Right lung (tissue), 5 donors: Measurements from ENCODE around the gene GPR141. TPM values are rescaled to one million over a fixed set of nuclear protein-coding genes. Genes with fewer than 3 reads are reported as not detected.
"Not testable (repeated sequence)": the region's sequence is repeated elsewhere in the genome, so short reads cannot be mapped to it uniquely, and the experiment has no call there.

Experiments
- DNase-seq, 2 donors: peaks; one replicate each; pipeline ENCODE4 v3.0.0-alpha.2; 2013
- polyA plus RNA-seq, 5 donors: library from polyadenylated mRNA; unstranded; fragments of 120-200 nt; gene quantifications; one replicate each; pipeline versions ENCODE4 v1.2.1 to v1.2.3, GENCODE V29; 2013; ENCODE audit warnings: inconsistent platforms in 1 of 5, low replicate concordance in 1 of 5; ENCODE audit not compliant: insufficient read length in 5 of 5, insufficient read depth in 1 of 5

GPR141 gene
- polyA plus RNA-seq, 5 donors: 0.39 to 1.4 (median 1.0) TPM

DNA sequence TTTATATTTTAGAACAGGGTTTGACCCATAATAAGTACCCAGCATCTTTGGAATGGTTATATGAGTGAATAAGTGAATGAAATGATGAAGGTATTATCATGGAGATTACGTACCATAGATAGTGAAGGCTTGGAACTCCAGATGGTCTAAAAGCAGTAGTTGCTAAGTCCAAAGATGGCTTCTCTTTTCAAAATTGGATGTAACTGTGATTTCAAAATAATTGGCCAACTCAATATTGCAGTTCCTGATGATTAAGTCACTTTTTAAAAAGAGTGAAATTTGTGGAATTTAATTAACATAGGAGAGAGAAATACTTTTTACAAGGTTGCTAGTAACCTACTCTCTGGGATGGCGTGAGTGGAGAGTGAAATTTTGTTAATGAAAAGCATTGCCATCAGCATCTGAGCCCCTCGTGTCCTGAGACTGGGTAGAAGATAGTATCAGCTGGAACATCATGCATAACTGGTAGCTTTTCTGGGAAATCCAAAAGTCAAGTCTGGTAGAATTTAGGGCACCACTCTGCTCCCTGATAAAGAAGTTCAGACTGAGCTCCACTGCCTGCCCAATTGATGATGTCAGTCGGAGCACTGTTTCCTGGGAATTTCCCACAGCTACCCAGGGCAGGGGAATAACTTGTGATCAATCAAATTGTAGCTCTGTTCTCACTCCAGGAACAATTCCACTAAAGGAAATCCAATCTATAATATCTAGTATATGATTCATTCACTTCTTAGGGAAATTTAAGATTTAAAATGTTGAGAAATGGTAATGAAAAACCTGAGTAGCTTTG lies 3.2 kb downstream of the GPR141 start:
- no peak for DNase-seq

DNA sequence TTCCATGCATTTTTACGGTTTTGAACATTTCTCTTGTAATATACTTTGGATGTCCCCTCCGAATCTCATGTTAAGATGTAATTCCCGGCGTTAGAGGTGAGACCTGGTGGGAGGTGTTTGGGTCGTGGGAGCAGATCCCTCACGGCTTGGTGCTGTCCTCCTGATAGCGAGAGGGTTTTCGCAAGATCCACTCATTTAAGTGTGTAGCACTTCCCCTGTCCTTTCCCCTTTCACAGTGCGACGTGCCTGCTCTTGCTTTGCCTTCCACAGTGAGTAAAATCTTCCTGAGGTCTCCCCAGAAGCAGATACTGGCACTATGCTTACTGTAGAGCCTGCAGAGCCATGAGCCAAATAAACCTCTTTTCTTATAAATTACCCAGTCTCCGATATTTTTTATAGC lies 6.6 kb downstream of the GPR141 start:
- no peak for DNase-seq

DNA sequence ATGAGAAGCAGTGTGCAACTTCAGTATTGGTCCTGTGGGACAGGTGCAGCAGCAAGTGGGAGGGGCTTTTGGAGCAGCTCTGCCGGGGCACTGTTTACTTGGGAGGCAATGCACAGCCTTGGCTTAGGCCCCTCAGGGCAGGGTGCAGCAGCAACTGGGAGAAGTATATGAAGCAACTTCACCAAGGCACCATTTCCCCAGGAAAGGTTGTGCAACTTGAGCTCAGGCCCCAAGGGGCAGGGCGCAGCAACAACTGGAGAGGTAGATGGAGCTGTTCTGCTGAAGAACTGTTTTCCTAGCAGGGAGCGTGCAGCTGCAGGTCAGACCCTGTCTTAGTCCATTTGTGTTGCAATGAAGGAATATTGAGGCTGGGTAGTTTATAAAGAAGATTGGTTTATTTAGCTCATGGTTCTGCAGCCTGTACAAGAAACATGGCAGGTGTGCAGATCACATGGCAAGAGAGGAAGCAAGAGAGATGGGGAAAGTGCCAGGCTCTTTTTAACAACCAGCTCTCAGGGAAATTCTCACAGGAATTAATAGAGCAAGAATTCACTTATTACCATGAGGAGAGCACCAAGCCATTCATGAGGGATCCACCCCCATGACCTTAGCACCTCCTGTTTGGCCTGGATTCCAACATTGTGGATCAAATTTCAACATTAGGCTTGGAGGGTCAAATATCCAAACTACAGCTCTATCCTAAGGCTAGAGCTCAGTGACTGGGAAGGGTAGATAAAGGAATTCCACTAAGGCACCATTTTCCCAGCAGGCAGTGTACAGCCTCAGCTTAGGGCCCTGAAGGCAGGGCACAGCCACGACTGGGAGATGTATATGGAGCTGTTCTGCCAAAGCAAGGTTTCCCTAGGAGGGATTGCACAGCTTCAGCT lies 10.9 kb downstream of the GPR141 start:
- no peak for DNase-seq

DNA sequence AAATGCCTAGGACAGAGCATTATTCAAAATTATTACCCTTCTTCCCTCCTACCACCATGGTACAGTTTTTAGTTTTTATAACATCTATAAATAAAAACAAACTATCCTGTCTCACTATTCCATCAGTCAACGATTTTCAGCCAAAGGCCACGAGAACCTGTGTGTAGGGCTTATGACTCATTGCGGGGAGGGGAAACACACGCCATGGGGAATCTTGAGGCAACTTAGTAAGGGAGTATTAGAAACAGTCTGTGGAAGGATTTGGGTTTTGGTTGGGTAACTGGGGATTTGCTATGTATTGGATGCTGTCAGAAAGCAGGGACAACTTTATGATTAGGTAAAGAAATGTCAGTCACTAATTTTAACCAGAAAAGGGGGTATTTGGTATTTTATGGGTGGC lies 14.7 kb downstream of the GPR141 start:
- no peak for DNase-seq

DNA sequence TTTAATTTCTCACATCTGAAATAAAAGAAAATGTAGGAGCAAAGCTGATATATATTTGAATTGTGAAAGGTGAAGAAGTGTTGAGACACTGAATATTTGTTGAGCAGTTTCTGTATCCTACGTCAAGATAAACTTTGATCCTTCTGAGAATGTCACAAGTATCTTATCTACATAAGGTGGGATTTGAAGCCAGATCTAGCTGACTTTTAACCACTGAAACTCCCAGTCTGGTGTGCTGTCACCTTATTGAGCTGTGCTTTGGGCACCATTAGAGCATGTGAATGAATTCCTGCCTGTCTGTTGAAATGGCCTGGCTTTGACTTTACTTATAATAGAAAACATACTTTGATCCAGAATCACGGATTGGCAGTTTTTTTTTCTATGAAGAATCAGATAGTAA lies 15.2 kb downstream of the GPR141 start:
- DNase-seq: no peak

DNA sequence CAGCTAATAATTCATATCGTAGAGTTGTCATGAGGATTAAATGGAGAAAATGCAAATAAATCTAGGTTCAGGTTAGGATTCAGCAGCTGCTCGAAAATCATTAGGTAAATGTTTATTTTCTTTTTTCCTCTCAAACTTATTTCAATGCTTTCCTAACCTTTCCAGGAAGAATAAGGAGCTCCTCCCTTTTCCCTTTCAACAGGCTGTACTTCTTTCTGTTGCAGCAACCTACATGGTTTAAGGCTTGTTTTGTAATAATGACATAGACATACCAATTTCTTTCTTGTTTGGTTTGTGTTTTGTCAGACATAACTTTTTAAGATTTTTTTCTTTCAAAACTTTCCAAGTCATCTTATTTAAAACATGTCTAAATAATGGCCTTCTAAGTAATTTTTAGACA lies 18.2 kb downstream of the GPR141 start:
- DNase-seq: no peak

DNA sequence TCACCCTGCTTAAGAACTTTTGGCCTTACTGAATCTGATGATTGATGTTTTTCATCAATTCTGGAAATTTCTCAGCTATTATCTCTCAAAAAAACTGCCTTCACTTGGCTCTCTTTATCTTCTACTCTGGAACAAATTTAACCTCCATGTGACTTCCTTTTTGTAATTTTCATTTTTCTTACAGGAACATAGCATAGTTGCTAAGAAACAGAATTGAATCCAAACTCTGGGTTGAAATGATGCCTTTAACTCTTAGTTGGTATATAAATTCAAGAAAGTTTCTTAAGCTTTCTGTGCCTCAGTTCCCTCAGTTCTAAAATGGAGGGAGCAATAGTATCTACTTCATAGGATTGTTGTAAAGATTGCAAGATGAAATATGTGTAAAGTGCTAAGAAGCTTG lies 19.8 kb downstream of the GPR141 start:
- no peak for DNase-seq

DNA sequence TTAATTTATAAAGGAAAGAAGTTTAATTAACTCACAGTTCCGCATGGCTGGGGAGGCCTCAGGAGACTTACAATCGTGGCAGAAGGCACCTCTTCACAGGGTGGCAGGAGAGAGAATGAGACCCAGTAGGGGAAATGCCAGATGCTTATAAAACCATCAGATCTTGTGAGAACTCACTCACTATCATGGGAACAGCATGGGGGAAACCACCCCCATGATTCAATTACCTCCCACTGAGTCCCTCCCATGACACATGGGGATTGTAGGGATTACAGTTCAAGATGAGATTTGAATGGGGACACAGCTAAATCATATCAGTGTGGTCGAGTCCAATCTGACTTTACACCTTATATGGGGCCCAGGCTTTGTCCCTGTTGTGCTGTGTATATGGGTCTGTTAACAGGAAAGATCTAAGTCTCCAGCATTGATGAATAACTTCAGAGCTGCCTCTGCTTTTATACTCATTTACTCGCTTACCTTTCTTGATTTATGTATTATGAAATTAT lies 20.8 kb downstream of the GPR141 start:
- not testable (repeated sequence) for DNase-seq

DNA sequence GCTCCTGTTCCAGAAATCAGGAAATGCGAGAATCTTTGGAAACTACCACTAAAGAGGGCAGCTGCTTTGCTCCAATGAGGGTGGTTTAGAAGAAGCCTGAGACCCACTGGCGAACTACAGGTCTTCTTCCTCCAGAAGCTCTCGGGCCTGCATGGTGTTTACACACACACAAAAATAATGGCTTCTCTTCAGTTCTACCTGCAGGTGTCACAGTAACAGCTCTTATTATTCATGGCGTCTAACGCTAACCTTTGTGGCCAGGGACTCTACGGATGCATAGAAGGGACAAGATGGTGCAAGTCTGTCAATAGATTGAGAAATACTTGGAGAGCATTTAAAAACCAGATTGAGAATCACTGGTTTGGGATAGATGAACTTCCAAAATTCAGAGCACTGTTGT lies 22.4 kb downstream of the GPR141 start:
- DNase-seq: no peak

DNA sequence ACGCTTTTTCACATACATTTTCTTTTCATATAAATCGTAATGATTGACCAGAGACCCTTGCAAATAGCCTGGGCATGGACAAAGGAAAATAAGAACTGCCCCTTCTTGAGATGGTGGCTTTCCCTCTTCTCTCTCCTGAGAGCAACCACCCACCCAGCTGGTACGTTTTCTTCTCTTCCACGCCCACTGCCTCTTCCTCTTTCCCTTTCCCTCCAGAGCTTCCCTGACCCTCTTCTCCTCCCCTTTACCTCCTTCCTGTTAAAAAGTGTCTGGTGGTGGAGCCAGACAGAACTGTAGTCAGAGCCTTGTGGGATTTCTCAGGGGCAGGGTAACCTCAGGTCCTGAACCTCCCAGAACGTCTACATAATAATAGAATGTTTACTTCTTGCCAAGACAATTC lies 23.2 kb downstream of the GPR141 start:
- no peak for DNase-seq

DNA sequence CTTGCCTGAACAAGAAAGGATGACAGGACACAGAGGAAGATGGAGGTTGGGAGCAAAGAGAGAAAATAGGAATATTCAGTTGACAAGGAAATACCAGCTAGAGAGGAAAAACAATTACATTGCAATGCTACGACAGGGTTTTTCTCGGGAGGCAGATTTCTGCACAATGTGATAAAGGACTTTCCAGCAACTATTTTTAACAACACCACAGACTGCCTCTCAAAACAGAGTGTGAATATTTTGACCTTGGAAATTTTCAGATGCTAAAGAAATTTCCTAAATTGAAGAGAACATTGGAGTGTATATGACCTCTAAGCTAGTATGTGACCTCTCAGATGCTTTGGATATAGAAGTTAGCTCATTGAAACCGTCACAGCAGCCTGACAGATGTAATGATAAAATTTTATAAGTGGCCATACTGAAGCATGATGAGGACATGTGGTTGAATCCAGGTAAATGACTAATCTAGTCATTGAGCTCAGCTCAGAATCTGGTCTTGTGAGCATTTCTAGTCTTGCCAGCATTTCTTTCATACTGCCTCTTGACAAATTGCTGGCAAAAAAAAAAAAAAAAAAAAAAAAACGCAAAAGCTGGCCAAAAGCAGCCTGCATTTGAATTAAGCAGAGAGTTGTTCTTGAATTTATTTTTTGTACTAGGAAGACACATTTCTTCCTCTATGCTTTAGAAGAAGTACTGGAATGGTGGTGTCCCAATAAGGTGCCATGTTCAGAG lies 24.4 kb downstream of the GPR141 start:
- DNase-seq: no peak

DNA sequence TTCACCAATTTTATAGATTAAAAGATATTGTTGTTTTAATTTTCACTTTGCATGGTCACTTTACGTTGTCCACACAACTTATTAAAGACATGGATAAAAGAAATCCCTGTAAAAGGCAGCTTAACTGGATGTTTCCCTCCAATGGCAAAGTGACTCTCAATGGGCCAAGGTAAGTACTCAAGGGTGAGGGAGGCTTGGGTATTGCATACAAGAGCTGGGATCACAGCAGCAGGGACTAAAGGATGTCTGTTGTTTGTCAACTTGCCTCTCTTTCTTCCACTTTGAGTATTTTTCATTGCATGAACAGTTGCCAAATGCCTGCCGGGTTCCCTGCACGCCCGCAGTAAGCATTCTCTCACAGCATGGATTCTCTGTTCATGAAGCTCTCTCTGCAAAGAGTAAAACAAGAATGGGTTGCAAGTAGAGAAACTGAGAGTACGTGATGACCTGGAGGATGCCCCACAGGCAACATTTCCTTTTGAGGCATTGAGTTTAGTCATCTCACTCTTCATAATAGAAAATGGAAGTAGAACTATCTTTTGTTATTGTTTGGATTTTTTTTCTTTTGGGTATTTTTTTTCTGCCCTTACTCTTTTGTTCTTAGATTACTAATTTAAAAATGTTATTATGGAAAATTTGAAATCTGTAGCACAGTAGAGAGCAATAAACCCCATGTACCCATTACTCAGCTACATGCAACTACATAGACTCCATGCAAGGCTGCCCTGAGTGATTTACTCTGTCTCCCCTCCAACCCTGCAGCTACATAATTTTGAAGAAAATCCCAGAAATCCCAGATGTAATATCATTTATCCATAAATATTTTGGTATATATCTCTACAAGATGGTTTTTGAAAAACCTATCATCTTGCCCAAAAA lies 26.3 kb downstream of the GPR141 start:
- no peak for DNase-seq

DNA sequence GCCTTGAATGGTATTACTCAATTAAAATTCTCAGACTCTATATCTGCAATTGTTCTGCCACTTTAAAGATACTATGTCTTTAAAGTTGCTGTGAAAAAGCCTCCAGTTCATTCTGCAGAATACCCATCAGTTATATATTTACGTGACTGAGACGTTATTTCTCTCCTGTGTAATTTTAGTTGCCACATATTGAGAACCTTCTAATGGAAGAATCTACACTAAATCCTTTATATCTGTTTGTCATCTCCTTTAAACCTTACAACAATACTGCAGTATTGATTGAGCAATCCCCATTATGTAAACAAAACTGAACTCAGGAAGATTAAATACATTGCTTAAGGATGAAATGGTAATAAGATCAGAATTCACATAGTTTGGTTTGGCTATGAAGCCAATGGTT lies 30.0 kb downstream of the GPR141 start:
- DNase-seq: no peak

DNA sequence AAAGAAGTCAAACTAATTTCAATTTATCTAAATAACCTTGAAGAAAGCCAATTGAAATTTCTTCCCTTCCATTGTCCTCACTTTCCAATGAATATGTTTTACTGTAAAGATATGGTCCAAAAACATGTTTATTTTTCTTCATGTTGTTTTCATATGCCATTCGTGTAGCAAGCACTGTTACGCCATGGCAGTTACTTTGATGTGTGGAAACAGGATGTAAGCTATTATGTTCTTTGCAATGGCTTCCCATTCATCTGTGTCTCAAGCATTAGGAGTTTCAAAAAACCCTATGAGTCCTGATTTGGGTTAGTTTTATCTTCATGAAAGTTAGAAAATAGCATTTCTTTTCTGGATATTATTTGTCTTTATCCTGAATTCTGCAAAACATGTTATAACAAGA lies 31.0 kb downstream of the GPR141 start:
- DNase-seq: no peak

DNA sequence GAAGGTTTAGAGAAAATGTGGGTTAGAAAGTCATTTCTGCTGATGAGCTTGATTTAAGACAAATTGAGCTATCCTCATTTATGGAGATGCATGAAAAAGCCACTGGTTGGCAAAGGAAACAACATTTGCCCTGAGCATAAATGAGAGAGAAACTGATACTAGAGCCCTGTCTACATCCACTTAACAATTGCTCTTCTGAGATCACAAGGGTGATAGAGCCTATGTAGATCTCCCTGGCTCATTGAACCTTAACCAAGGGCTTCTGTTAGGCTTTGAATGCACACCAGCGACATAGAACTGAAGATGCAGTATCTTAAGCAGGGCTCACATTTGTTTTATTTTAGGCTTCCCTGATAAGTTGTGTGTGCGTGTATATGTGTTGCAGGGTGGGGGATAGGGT lies 35.0 kb downstream of the GPR141 start:
- DNase-seq: no peak

DNA sequence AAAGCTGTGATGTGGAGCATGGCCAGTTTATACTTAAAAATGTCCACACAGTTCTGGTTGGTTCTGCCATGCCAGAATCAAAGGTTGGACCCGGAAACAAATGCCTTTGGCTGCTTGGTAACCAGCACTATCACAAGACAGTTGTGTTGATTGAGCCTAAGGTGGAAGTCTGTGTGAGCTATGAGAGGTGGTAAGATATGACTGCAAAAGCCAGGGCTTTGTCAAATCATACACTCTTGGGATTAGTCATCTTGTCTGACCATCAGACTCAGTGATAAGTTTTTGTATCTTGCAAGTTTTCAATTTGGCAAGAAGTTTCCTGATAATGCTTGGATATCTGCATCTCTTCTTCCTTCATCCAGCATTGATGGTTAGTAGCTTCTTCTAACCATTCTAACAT lies 35.5 kb downstream of the GPR141 start:
- no peak for DNase-seq

DNA sequence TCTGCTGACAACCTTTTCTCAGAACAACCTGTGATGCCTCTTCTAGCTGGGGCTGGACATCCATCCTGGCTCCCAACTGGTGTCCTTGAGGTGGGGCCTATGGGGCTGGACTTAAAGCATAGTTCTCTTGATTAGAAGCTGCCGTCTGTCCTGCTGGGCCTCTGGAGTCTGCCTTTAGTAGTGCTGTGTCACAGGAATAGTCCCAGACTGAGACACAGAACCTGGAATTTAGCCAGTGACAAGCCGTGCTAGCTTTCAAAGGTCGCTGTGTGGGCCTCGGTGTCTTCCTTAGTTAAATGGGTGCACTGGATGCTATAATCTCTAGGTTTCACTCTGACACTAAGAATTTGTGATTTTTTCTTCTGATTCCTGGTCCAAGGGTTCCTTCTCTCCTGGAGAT lies 41.2 kb downstream of the GPR141 start:
- no peak for DNase-seq

DNA sequence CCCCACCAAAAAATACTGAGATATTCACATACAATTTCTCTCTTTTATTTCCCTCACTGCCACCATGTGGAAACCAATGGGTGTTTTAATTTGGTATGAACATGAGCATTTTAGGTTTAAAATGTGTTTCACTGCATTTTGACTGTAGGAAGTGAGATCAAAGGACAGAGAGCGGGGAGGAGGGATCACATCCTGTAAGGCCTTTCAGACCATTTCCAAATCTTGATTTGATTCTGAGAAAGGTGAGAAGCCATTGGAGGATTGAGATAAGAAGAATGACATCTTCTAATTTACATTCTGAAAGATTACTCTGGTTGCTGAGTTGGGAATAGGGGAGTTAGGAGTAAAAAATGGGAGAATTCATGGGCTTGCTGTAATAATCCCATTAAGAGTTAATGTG lies 42.5 kb downstream of the GPR141 start:
- DNase-seq: no peak

DNA sequence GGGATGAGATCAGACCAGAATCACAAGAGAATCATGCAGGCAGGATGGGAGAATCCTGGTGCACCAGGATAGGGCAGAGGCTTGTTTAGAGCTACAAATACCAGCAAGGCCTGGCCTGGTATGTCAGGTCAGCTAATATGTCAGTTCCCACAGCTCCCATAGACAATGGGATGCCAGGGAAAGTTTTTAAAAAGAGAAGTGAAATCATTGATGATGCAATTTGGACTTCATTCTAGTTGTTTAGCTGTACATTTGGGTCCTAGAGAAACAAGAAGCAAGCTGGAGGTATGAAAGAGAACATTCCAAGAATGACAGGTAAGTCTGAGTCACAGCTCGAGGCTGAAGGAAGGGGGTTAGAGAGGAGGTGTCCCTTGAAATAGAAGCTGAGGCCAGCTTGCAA lies 45.2 kb downstream of the GPR141 start:
- no peak for DNase-seq

DNA sequence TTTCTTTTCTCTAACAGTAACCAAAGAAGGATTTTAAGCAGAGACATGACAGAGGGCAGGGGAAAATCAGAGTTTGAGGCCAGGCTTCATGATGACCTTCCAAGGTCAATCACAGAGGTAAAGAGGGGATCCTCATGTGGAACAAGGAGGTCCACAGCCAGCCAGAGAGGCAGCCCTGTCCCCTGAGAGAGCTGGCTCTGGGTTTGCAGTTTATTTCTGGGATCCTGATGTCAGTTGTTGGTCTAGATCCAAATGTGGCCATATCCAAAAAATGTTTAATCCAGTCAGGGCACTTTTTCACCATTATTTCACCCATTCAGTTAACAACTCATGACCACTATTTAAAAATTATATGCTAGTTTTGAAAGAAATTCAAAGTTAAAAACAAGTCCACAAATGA lies 45.6 kb downstream of the GPR141 start:
- DNase-seq: no peak

DNA sequence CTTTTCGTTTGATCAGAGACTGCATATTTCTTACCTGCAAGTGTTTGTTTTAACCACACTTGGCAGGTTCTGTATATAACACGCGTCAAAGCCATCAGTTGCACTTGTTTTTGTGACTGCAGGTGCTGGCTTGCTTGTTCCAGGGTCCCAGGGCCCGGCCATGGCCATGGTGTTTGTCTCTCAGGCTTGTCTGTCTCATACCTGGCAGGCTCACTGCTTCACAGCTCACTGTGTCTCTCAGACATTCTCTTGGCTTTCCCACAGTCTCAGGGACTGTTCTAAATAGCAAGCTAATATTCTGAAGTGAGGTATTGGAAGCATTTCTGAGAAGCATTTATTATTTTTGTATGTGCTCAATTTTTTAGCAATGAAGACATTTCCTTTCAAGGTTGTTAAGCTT lies 46.9 kb downstream of the GPR141 start:
- no peak for DNase-seq
